Measurements from ENCODE around the gene GRIN3B.

The GRIN3B gene

DNA sequence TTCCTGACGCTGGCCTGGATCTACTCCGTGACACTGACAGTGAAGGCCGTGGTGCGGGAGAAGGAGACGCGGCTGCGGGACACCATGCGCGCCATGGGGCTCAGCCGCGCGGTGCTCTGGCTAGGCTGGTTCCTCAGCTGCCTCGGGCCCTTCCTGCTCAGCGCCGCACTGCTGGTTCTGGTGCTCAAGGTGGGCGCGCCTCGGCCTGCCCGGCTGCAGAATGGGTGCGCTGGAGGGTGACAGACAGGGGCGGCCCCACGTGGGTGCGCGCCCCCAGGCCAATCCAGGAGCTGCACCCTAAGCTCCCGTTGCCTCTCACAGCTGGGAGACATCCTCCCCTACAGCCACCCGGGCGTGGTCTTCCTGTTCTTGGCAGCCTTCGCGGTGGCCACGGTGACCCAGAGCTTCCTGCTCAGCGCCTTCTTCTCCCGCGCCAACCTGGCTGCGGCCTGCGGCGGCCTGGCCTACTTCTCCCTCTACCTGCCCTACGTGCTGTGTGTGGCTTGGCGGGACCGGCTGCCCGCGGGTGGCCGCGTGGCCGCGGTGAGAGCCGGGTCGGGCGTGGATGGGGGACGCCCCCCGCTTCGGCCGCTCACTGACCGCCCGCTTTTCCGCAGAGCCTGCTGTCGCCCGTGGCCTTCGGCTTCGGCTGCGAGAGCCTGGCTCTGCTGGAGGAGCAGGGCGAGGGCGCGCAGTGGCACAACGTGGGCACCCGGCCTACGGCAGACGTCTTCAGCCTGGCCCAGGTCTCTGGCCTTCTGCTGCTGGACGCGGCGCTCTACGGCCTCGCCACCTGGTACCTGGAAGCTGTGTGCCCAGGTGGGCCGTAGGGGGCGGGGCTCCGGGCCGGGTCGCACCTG lies 46.8 kb downstream of the GRIN3B start:
- no peak for DNase-seq

DNA sequence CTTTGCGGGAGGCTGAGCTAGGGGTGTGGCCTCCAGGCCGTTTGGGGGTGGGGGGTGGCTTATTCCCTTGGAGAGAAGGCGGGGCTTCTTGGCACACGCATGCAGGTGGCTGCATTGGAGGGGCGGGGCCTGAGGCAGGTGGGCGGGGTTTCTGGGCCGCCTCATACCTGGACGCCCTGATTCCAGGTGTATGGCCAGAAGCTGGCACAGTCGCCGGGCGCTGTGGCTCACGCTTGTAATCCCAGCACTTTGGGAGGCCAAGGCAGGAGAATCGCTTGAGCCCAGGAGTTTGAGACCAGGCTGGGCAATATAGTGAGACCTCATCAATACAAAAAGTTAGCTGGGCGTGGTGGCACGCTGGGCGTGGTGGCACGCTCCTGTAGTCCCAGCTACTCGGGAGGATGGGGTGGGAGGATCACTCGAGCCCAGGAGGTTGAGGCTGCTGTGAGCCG lies 47.5 kb downstream of the GRIN3B start:
- DNase-seq, result no peak

DNA sequence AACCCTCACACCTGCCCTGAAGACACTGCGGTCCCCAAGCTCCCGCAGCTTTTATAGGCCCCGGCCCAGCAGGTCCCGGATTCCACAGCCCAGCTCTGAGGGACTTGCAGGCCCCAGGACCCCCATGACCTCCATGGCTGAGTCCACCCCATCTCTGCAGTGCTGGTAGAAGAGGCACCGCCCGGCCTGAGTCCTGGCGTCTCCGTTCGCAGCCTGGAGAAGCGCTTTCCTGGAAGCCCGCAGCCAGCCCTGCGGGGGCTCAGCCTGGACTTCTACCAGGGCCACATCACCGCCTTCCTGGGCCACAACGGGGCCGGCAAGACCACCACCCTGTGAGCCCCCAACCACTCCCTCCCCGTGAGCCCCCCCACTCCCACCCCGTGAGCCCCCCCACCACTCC lies 48.9 kb downstream of the GRIN3B start:
- DNase-seq, result no peak

DNA sequence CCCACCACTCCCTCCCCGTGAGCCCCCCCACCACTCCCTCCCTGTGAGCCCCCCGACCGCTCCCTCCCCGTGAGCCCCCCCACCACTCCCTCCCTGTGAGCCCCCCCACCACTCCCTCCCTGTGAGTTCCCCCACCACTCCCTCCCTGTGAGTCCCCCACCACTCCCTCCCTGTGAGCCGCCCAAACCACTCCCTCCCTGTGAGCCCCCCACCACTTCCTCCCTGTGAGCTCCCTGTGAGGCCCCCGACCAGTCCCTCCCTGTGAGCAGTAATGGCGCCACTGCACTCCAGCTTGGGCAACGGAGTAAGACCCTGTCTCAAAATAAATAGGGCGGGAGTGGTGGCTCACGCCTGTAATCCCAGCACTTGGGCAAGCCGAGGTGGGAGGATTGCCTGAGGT lies 49.6 kb downstream of the GRIN3B start:
- DNase-seq, result no peak

DNA sequence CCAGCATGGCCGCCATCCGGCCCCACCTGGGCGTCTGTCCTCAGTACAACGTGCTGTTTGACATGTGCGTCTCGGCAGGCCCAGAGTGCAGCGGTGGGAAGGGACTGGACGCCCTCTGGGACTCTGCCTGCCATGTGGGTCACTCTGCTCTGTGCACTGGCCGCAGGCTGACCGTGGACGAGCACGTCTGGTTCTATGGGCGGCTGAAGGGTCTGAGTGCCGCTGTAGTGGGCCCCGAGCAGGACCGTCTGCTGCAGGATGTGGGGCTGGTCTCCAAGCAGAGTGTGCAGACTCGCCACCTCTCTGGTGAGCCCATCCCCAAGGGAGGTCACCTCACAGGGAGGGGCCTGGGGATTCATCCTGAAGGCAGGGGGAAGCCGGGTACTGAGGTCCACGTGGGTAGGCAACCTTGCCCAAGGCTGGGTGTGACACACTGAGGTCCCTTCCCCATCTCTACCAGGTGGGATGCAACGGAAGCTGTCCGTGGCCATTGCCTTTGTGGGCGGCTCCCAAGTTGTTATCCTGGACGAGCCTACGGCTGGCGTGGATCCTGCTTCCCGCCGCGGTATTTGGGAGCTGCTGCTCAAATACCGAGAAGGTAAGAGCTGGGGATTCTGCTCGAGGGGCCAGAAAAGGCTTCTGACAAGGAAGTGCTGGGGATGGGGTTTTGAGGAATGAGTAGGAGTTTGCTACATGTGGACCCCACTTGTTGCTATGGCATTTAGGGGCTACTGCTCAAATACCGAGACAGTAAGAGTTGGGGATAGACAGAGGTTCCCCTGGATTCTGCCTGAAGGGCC lies 51.0 kb downstream of the GRIN3B start:
- DNase-seq, result no peak

DNA sequence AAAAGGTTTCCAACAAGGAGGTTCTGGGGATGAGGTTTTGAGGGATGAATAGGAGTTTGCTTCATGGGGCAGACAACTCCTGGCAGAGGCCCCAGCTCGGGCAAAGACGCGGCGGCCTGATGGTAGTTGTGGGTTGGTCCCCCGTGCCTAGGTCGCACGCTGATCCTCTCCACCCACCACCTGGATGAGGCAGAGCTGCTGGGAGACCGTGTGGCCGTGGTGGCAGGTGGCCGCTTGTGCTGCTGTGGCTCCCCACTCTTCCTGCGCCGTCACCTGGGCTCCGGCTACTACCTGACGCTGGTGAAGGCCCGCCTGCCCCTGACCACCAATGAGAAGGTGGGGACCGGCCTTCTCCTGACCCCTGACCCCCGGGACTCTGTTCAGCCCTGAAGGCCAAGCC lies 51.6 kb downstream of the GRIN3B start:
- no peak for DNase-seq

DNA sequence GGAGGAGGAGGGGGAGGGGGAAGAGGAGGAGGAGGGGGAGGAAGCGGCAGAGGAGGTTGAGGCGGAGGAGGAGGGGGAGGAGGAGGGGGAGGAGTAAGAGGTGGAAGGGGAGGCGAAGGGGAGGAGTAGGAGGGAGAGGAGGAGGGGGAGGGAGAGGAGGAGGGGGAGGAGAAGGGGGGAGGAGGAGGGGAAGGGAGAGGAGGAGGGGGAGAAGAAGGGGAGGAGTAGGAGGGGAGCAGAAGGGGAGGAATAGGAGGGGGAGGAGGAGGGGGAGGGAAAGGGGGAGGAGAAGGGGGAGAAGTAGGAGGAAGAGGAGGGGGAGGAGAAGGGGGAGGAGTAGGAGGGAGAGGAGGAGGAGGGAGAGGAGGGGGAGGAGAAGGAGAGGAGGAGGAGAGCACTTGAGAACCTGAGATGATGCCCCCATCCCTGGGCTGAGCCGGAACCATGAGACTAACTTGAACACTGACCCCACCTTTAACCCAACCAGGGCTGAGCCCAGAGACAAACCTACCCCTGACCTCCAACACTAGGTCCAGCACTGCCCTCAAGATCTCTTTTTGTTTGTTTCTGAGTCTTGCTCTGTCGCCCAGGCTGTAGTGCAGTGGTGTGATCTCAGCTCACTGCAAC lies 52.2 kb downstream of the GRIN3B start:
- no peak for DNase-seq

DNA sequence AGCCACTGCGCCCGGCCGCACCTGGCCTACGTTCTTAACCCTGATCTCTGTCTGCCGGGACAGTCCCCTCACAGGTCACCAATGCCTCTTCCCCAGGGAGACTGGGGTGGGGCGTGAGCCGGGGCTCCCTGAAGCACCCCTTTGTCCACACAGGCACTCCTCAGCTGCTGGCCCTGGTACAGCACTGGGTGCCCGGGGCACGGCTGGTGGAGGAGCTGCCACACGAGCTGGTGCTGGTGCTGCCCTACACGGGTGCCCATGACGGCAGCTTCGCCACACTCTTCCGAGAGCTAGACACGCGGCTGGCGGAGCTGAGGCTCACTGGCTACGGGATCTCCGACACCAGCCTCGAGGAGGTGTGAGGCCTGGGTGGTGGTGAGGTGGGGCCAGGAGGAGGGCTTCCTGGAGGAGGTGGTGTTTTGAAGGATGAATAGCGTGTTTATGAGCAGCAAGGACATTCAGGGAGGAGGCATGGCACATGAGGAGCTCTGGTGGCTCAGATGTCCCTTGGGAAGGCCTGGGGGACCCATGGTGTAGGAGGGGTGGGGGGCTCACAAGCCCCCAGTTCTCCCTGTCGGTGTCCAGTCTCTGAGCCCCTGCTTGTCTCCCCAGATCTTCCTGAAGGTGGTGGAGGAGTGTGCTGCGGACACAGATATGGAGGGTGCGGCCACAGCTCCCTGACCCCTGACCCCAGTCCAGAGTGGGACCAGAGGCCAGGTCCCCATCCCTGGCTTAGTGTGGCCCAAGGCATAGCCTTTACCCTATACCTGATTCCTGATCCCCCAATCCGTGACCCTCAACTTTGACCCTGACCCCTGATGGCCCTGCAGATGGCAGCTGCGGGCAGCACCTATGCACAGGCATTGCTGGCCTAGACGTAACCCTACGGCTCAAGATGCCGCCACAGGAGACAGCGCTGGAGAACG lies 53.2 kb downstream of the GRIN3B start:
- DNase-seq, result no peak

DNA sequence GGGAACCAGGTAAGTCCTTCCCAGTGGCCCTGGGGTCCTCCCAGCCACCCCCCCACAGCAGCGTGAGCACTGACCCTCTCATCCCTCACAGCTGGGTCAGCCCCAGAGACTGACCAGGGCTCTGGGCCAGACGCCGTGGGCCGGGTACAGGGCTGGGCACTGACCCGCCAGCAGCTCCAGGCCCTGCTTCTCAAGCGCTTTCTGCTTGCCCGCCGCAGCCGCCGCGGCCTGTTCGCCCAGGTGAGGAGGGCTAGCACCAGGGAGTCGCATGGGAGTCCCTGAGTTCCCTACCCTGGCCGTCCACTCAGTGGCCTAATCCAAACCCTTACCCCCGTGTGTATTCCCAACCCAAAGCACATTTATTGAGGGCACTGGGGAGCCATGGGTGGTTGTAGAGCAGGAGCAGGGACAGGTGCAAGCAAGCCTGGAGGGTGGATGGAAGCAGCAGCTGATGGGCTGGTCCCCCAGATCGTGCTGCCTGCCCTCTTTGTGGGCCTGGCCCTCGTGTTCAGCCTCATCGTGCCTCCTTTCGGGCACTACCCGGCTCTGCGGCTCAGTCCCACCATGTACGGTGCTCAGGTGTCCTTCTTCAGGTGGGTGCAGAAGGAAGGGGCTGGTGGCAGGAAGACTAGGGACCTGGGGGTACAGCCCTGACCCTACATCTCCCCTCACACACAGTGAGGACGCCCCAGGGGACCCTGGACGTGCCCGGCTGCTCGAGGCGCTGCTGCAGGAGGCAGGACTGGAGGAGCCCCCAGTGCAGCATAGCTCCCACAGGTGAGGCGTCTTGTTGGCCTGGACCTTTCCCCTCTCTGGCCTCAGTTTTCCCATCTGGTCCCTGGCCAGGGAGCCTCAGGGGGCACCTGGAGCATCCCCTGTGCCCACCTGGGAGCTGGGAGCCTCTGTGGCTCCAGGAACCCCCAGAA lies 54.1 kb downstream of the GRIN3B start:
- DNase-seq, result no peak

DNA sequence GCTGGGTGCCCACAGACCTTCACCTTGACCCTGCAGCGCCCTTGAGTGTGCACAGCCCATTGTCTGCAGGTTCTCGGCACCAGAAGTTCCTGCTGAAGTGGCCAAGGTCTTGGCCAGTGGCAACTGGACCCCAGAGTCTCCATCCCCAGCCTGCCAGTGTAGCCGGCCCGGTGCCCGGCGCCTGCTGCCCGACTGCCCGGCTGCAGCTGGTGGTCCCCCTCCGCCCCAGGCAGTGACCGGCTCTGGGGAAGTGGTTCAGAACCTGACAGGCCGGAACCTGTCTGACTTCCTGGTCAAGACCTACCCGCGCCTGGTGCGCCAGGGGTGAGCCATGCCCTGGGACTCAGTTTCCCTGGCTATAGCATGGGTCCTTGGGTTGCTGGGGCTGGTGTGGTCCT lies 54.8 kb downstream of the GRIN3B start:
- no peak for DNase-seq

DNA sequence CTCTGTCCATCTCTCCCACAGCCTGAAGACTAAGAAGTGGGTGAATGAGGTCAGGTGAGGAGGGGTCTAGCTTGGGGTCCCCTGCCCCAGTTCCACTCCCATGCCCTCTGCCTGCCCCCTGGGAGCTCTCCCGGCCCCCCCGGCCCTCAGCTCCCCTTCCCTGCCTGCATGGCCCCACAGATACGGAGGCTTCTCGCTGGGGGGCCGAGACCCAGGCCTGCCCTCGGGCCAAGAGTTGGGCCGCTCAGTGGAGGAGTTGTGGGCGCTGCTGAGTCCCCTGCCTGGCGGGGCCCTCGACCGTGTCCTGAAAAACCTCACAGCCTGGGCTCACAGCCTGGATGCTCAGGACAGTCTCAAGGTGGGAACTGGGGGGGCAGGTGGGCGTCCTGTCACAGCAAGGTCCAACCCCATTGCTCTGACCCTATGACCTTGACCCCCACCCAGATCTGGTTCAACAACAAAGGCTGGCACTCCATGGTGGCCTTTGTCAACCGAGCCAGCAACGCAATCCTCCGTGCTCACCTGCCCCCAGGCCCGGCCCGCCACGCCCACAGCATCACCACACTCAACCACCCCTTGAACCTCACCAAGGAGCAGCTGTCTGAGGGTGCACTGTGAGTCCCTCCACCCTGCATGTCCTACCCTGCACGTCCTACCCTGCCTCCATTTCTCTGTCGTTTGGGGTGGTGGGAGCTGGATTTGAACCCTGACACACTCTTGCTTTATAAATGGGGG lies 55.8 kb downstream of the GRIN3B start:
- DNase-seq, result no peak

DNA sequence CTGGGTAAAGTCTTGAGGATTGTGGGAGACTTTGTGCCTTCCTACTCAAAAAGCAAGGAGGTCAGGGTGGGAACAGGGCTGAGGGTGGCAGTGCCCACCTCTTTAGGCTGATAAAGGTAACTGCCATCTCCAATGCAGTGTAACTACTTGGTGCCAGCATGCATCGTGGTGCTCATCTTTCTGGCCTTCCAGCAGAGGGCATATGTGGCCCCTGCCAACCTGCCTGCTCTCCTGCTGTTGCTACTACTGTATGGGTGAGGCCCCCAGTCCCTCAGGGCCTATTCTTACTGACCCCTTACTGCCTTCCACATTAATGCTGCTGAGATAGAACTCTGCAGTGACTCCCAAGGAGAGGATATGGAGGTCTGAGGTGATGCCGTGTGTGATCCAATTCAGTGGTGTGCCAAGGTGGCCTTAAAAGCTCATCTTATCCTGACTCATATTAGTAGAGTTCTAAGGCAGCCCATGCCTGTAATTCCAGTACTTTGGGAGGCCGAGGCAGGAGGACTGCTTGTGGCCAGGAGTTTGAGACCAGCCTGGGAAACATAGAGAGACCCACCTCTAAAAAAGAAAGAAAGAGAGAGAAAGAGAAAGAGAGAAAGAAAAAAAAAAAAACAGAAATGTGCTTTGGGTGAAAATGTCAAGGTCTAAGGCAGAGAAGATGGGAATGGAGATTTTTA lies 57.1 kb downstream of the GRIN3B start:
- peak; percentile 76 for DNase-seq

DNA sequence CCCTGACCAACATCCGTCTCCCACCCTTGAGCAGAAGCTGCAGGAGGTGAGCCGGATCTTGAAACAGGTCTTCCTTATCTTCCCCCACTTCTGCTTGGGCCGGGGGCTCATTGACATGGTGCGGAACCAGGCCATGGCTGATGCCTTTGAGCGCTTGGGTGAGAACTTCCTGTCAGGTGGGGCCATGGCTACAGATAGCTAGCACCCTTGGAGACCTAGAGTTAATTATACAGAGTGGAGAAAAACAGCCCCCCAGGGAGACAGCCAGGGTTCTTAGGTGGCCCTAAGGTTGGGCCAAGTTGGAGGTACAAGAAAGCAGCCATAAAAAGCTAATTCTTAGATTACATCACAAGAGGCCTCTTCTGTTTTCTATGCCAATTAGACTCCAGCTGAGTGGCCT lies 57.9 kb downstream of the GRIN3B start:
- DNase-seq, result no peak
